ENCODE results near the gene MBD2. TPM values are rescaled to one million over a fixed set of nuclear protein-coding genes. Genes with fewer than 3 reads are reported as not detected.

Gene MBD2
- total and polyA plus RNA-seq, 2 donors from 2014 or later, result 79.1 to 123 TPM

DNA sequence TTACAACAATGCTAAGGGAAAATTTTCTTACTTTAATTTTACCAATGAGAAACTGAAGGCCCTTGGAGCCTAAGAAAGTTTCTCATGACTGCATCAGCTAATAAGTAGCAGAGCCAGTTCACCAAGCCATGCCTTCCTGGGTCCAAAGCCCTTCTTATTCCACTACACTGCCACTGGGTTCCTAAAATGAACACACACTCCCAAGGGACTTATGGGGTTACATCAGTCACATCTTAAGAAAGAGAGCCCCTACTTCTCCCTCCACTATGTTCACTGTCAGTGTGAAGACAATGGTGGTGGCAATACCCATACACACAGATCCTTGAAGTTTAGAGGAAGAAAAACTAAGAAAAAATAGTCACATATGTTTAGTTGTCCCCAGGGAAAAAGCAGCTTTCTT lies 20.6 kb downstream of the MBD2 start:
- peaks cover 0 to 11% (median 2%) of the 10 kb centered on the region in 3 donors for H3K4me1 ChIP-seq (ENCODE audit: control insufficient read depth in 2 of 3, insufficient read depth in 2 of 3, low read depth in 1 of 3, low read length in 3 of 3)
- TF ChIP-seq, protein P1, sequence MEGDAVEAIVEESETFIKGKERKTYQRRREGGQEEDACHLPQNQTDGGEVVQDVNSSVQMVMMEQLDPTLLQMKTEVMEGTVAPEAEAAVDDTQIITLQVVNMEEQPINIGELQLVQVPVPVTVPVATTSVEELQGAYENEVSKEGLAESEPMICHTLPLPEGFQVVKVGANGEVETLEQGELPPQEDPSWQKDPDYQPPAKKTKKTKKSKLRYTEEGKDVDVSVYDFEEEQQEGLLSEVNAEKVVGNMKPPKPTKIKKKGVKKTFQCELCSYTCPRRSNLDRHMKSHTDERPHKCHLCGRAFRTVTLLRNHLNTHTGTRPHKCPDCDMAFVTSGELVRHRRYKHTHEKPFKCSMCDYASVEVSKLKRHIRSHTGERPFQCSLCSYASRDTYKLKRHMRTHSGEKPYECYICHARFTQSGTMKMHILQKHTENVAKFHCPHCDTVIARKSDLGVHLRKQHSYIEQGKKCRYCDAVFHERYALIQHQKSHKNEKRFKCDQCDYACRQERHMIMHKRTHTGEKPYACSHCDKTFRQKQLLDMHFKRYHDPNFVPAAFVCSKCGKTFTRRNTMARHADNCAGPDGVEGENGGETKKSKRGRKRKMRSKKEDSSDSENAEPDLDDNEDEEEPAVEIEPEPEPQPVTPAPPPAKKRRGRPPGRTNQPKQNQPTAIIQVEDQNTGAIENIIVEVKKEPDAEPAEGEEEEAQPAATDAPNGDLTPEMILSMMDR (IDR thresholded peaks at IDR 0.05; ENCODE audit: borderline replicate concordance, extremely low read depth, insufficient read depth), result no peak
- intact Hi-C loops (cut with DNase I), result no loop called here
- no peaks in the 10 kb centered on the region for H3K27me3 ChIP-seq (ENCODE audit: control insufficient read depth, insufficient read depth, low read length)
- FAIRE-seq (no peak), DNase-seq (no peak)
- H3K27ac ChIP-seq (ENCODE audit: low read depth in 2 of 2, low read length in 2 of 2), result no peak overlapping the region
- no peaks in the 10 kb centered on the region for H3K9me3 ChIP-seq (ENCODE audit: control insufficient read depth in 2 of 3, insufficient read depth in 1 of 3, low read length in 3 of 3)
- H3K4me3 ChIP-seq (ENCODE audit: low read length in 3 of 3), result no peak overlapping the region
- H3K36me3 ChIP-seq (ENCODE audit: control insufficient read depth in 2 of 3, insufficient read depth in 3 of 3, low read length in 3 of 3), result peaks cover 0 to 9% (median 3%) of the 10 kb centered on the region in 3 donors
- no peak overlapping the region for H3K9ac ChIP-seq (ENCODE audit: low read length in 3 of 3)

DNA sequence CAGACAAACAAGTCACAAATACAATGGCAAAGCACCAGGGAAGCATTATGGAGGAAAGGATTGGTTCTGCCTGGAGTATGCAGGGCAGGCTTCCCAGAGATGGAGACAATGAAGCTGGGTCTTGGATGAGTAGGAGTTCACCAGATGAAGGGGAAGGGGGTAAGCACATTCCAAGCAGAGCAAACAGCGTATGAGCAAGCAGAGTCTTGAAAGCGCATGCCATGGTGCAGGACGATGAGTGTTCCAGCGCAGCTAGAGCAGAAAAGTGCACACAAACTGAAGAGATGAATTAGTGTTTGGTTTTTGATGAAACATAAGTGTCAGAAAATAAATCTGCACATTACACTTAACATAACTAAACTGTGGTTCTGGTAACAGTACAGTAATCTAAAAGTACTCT lies 21.6 kb downstream of the MBD2 start:
- Histone ChIP-seq H3K9me3 (ENCODE audit: control insufficient read depth in 2 of 3, insufficient read depth in 1 of 3, low read length in 3 of 3) (no peaks in the 10 kb centered on the region), H3K27me3 (ENCODE audit: control insufficient read depth, insufficient read depth, low read length) (no peaks in the 10 kb centered on the region), H3K36me3 (ENCODE audit: control insufficient read depth in 2 of 3, insufficient read depth in 3 of 3, low read length in 3 of 3) (peaks cover 0 to 9% (median 6%) of the 10 kb centered on the region in 3 donors), H3K4me3 (ENCODE audit: low read length in 3 of 3) (no peak overlapping the region), H3K27ac (ENCODE audit: low read depth in 2 of 2, low read length in 2 of 2) (no peak overlapping the region), H3K4me1 (ENCODE audit: control insufficient read depth in 2 of 3, insufficient read depth in 2 of 3, low read depth in 1 of 3, low read length in 3 of 3) (peaks cover 0 to 11% (median 2%) of the 10 kb centered on the region in 3 donors), H3K9ac (ENCODE audit: low read length in 3 of 3) (no peak overlapping the region)
- DNase-seq (no peak), FAIRE-seq (no peak)
- intact Hi-C loops (cut with DNase I), result no loop called here
- TF ChIP-seq, protein P1 (IDR thresholded peaks at IDR 0.05; ENCODE audit: borderline replicate concordance, extremely low read depth, insufficient read depth), result no peak

DNA sequence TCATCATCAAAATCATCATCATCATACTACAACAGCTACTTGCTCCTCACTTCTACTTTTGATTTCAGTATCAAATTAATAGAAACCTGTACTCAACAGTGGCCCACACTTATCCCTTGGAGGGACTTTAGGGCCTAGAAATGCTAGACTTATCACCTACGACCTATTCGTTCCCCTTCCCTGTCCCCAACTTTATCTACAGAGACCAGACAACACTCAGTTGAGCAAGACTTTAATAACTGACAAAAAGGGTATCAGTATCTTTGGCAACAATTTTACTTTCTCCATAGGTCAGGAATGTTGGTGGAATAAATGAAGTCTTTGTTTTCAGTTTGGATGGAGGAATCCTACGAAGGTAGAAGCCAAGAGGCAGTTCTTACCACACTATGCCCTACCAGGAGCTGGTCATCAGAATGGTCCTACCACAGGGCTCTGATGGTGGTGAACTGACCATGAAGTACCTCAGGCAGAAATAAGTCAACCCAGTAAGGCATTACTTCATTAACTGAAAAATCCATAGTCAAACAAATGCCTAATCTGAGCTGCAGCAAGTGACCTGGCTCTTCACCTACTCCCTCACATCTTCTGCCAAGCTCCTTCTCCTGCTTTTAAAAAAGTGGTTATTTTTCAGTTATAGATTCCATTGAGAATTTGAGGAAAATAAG lies 26.6 kb downstream of the MBD2 start:
- TF ChIP-seq, protein P1 (IDR thresholded peaks at IDR 0.05; ENCODE audit: borderline replicate concordance, extremely low read depth, insufficient read depth), result no peak
- Histone ChIP-seq H3K9me3 (ENCODE audit: control insufficient read depth in 2 of 3, insufficient read depth in 1 of 3, low read length in 3 of 3) (no peaks in the 10 kb centered on the region), H3K4me3 (ENCODE audit: low read length in 3 of 3) (no peak overlapping the region), H3K4me1 (ENCODE audit: control insufficient read depth in 2 of 3, insufficient read depth in 2 of 3, low read depth in 1 of 3, low read length in 3 of 3) (no peaks in the 10 kb centered on the region), H3K9ac (ENCODE audit: low read length in 3 of 3) (no peak overlapping the region), H3K27ac (ENCODE audit: low read depth in 2 of 2, low read length in 2 of 2) (no peak overlapping the region), H3K36me3 (ENCODE audit: control insufficient read depth in 2 of 3, insufficient read depth in 3 of 3, low read length in 3 of 3) (peaks cover 0 to 5% (median 4%) of the 10 kb centered on the region in 3 donors), H3K27me3 (ENCODE audit: control insufficient read depth, insufficient read depth, low read length) (no peaks in the 10 kb centered on the region)
- intact Hi-C loops (cut with DNase I), result no loop called here
- DNase-seq, result no peak
- no peak for FAIRE-seq
